GM19372 (cell line): ENCODE results near the gene OR52E5.

ENCODE experiments used
- ATAC-seq: cut with Tn5 transposase; IDR thresholded peaks from one replicate; pipeline ENCODE4 v1.9.1; 2021; ENCODE audit warnings: mild to moderate bottlenecking, low read depth, moderate library complexity; ENCODE audit not compliant: unreplicated experiment

The OR52E5 gene

DNA sequence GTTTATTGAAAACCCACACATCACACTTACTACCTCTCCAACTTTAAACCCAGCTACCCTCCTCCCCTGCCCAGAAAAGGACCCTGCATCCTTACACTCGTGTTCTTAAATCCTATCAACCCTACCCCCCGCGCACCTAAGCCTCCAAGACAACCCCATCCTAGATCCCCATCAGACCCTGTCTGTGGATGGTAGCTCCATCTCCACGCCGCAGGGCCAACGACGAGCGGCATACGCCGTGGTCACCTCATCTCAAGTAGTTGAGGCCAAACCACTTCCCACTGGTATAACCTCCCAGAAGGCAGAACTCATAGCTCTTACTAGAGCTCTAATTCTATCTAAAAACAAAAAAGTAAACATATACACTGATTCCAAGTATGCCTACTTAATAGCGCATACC is 39.7 kb downstream of the OR52E5 start:
- ATAC-seq: no peak

DNA sequence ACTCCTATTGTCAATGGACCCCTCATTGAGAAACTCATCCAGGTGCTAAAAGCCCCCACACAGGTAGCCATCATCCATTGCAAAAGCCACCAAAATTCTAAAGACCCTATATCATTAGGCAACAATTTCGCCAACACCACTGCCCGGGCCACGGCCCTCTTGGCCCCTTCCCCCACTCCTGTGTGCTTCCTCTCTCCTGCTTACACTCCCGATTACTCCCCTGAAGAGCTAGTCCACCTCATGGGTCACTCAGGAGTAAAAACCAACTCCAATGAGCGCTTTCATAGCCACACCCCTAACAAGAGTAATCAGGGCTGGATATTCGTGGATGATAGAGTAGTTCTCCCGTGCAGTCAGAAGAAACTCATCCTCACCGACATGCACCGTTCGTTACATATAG is 40.1 kb downstream of the OR52E5 start:
- no peak for ATAC-seq

GRCh38 chr11:5937868-5938602 is 45.0 kb downstream of the OR52E5 start:
- ATAC-seq: no peak

DNA sequence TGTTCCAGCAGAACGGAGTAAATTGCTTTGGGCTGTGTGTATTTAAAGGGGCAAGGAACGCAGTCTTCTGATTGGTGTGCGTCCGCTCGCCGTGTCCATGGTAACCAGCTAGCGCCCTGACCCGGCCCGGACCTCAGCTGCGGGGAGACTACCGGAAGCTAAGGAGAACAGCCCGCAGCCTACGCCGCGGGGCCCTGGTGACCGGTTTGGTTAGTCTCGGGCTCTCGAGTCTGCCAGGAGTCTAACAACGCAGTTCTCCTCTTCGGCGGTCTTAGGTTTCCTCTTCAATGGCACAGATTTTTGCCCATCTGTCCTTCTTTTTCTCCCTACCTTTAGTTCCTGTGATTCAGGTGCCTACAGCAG is 45.6 kb downstream of the OR52E5 start:
- no peak for ATAC-seq

- no peak for ATAC-seq
Observed at GRCh38 chr11:5940748-5941147, 47.7 kb downstream of the OR52E5 start.

- ATAC-seq: no peak
Observed at GRCh38 chr11:5941951-5942350, 48.9 kb downstream of the OR52E5 start, which contains the start of gene OR56A3. Gene OR56A3, plus strand, starts transcription at chr11:5942251. Its CDS starts 5,096 bp downstream, at chr11:5947347.
